HG03025 (cell line): ENCODE measurements around the gene NOC2L.
A peak's percentile ranks its signal among the peaks of the same experiment; 100 is the strongest.

Source experiments
- ATAC-seq: cut with Tn5 transposase; IDR thresholded peaks from one replicate; pipeline ENCODE4 v1.9.1; 2021; ENCODE audit warnings: mild to moderate bottlenecking, moderate library complexity; ENCODE audit not compliant: unreplicated experiment, low FRiP score

Gene NOC2L

GRCh38 chr1:975896-976683 is 17.0 kb upstream of the NOC2L start:
- ATAC-seq = no peak

- ATAC-seq = no peak
Observed at GRCh38 chr1:975365-975764, 16.3 kb upstream of the NOC2L start.

GRCh38 chr1:974687-975328 is 15.8 kb upstream of the NOC2L start:
- ATAC-seq = no peak

- no peak for ATAC-seq
Observed at GRCh38 chr1:974293-974640, 15.2 kb upstream of the NOC2L start.

GRCh38 chr1:973459-974292 is 14.6 kb upstream of the NOC2L start:
- ATAC-seq = no peak

- ATAC-seq = no peak
Observed at GRCh38 chr1:972726-973458, 13.8 kb upstream of the NOC2L start.

- ATAC-seq = no peak
Observed at GRCh38 chr1:971751-972506, 12.9 kb upstream of the NOC2L start.

- no peak for ATAC-seq
Observed at GRCh38 chr1:970973-971730, 12.1 kb upstream of the NOC2L start.

GRCh38 chr1:970242-970972 is 11.4 kb upstream of the NOC2L start:
- ATAC-seq = no peak

GRCh38 chr1:969260-969855 is 10.3 kb upstream of the NOC2L start:
- no peak for ATAC-seq

GRCh38 chr1:967466-968343 is 8.6 kb upstream of the NOC2L start:
- ATAC-seq = no peak

- ATAC-seq = peak; percentile 51
Observed at GRCh38 chr1:966704-967300, 7.7 kb upstream of the NOC2L start.

GRCh38 chr1:966135-966703 is 7.2 kb upstream of the NOC2L start, which contains the start of gene PLEKHN1:
Gene PLEKHN1 (plus strand): TSS chr1:966482. CDS start chr1:966532, 50 bp downstream.
- ATAC-seq = no peak

- no peak for ATAC-seq
Observed at GRCh38 chr1:965526-966134, 6.6 kb upstream of the NOC2L start.

- ATAC-seq = no peak
Observed at GRCh38 chr1:964691-965525, 5.9 kb upstream of the NOC2L start.
